Right lobe of liver (tissue), 4 donors: ENCODE measurements around the gene SLC39A1.

ENCODE experiments used
- POLR2A ChIP-seq: fragments of 450-650 bp; IDR thresholded peaks from one replicate; pipeline ENCODE4 v1.6.1; 2017; ENCODE audit warnings: antibody characterized with exemption, mild to moderate bottlenecking
- TF ChIP-seq, protein P1 (sequence below), 4 donors: fragments of 200-600 bp in 3 of 4; fragments of 450-650 bp in 1 of 4; IDR thresholded peaks; one replicate each; pipeline versions ENCODE4 v1.5.1 to v1.8.0; 2016 to 2022; ENCODE audit warnings: antibody characterized with exemption in 4 of 4, mild to moderate bottlenecking in 2 of 4
- donor health status: DM: no; HTN: no; CAD: no.
- donor health status: DM: no; HTN: no; CAD: no.
- donor health status: DM: no; HTN: yes; CAD: no.

DNA sequence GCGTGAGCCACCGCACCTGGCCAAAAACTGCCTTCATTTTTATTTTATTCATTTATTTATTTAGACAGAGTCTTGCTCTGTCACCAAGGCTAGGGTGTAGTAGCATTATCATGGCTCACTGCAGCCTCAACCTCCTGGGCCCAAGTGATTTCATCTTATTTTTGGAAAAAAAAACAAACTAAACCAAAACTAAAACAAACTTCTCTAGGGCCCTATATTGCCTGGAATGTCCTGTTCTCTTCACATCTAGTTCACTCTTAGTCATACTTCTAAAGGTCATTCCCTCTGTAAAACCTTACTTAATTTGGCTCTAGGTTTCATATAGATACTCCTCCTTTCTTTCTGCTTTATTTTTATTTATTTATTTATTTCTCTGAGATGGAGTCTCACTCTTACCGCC is 42.8 kb upstream of the SLC39A1 start:
- TF ChIP-seq, protein P1, sequence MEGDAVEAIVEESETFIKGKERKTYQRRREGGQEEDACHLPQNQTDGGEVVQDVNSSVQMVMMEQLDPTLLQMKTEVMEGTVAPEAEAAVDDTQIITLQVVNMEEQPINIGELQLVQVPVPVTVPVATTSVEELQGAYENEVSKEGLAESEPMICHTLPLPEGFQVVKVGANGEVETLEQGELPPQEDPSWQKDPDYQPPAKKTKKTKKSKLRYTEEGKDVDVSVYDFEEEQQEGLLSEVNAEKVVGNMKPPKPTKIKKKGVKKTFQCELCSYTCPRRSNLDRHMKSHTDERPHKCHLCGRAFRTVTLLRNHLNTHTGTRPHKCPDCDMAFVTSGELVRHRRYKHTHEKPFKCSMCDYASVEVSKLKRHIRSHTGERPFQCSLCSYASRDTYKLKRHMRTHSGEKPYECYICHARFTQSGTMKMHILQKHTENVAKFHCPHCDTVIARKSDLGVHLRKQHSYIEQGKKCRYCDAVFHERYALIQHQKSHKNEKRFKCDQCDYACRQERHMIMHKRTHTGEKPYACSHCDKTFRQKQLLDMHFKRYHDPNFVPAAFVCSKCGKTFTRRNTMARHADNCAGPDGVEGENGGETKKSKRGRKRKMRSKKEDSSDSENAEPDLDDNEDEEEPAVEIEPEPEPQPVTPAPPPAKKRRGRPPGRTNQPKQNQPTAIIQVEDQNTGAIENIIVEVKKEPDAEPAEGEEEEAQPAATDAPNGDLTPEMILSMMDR (IDR thresholded peaks at IDR 0.05) = no peak
- TF ChIP-seq POLR2A = no peak
